COR-L47 (cell line): ENCODE results near the gene LRMDA.

Experiments used
- DNase-seq: peaks from one replicate; lab custom pipeline; 2025; lab: John Stamatoyannopoulos, UW

Gene LRMDA

GRCh38 chr10:75672111-75672671, 240.8 kb downstream of the LRMDA start:
- no peak for DNase-seq

GRCh38 chr10:75672842-75673241, 241.4 kb downstream of the LRMDA start:
- DNase-seq: no peak

- DNase-seq: no peak
Measured at GRCh38 chr10:75677541-75677940, 246.1 kb downstream of the LRMDA start.

- no peak for DNase-seq
Measured at GRCh38 chr10:75678527-75678926, 247.1 kb downstream of the LRMDA start.

- DNase-seq: no peak
Measured at GRCh38 chr10:75679536-75679935, 248.1 kb downstream of the LRMDA start.

GRCh38 chr10:75681334-75681733, 249.9 kb downstream of the LRMDA start:
- no peak for DNase-seq

GRCh38 chr10:75682649-75683557, 251.5 kb downstream of the LRMDA start:
- no peak for DNase-seq

GRCh38 chr10:75685187-75685586, 253.8 kb downstream of the LRMDA start:
- no peak for DNase-seq

GRCh38 chr10:75688506-75689300, 257.3 kb downstream of the LRMDA start:
- no peak for DNase-seq

GRCh38 chr10:75693489-75693888, 262.1 kb downstream of the LRMDA start:
- no peak for DNase-seq

GRCh38 chr10:75694269-75694668, 262.8 kb downstream of the LRMDA start:
- no peak for DNase-seq

GRCh38 chr10:75694790-75695189, 263.4 kb downstream of the LRMDA start:
- DNase-seq: no peak

GRCh38 chr10:75695994-75696393, 264.6 kb downstream of the LRMDA start:
- DNase-seq: no peak

- no peak for DNase-seq
Measured at GRCh38 chr10:75696536-75696935, 265.1 kb downstream of the LRMDA start.

GRCh38 chr10:75703191-75703854, 271.9 kb downstream of the LRMDA start:
- no peak for DNase-seq

- no peak for DNase-seq
Measured at GRCh38 chr10:75705426-75705825, 274.0 kb downstream of the LRMDA start.

- no peak for DNase-seq
Measured at GRCh38 chr10:75707080-75707840, 275.8 kb downstream of the LRMDA start.

- DNase-seq: no peak
Measured at GRCh38 chr10:75708060-75708459, 276.6 kb downstream of the LRMDA start.

- no peak for DNase-seq
Measured at GRCh38 chr10:75709245-75709644, 277.8 kb downstream of the LRMDA start.

GRCh38 chr10:75709811-75710210, 278.4 kb downstream of the LRMDA start:
- DNase-seq: no peak

- no peak for DNase-seq
Measured at GRCh38 chr10:75712242-75712880, 280.9 kb downstream of the LRMDA start.
